NCI-H1048 (cell line): Measurements from ENCODE around the gene RTN4R.
"Not testable (repeated sequence)": the region's sequence is repeated elsewhere in the genome, so short reads cannot be mapped to it uniquely, and the experiment has no call there.

Experiments
- DNase-seq: peaks from one replicate; lab custom pipeline; 2025; lab: John Stamatoyannopoulos, UW

The RTN4R gene

DNA sequence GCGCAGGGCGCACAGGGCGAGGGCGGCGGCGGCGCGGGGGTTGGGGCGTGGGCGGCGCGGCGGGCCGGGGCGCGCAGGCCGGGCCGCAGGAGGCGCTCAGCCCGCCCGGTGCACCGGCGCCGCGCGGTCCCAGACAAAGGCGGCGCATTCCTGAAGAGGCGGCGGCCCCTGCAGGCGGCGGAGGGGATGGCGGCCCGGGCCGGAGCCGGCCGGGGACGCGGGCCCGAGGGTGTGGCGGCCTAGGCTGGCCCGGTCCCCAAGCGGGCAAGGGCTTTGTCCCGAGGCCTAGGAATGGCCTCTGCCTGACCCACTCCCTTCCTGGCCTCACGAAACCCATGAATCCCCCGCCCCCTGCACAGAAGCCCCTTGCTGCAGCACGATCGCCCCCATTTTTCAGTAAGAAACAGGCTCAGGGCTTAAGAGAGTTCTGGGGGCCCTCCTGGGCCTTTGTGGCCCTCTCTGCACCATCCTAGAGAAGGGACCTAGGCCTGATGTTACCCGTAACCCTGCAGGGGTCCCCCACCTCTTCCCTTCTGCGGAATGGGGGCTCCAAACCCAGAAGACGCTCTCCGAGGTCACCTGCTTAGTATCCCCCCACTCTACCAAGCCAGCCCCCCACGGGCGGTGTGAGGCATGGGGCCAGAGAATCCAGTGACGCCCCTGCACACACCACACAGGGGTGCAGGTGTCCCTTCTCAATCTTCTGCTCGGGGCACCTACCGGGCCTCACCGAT, at the start of gene RTN4R:
TSS of gene RTN4R (minus strand) at position 40 of the 734 bp plus-strand sequence. CDS start 226 bp downstream, outside the sequence.
- DNase-seq: peak; percentile 3

DNA sequence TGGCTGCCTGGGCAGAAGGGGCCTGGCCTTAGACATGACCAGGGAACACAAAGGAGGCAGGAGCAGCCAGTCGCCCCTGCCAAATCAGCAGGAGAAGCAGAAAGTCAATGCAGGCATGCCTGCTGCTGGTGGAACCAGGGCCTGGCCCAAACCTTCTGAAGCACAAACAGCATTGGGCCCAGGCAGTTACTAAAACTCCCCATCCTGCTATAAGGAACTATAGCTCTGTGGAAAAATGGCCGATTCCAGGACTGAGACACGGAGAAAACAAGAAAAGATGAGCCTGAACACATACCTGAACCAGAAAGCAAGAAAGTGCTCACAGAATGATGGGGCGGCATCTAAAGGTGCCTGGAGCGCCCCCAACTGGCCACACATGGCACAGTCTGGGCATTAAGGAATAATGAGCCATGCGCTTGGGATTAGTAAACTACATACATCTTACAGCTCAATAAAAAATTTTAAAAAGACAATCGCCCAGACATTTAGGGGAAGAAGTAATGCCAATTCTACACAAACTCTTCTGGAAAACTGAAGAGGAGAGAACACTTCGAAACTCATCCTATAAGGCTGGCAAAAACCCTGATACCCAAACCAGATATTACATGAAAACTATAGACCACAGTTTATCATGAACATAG, 49.4 kb upstream of the RTN4R start:
- DNase-seq: not testable (repeated sequence)

- DNase-seq: no peak
These were observed 48.8 kb upstream of the RTN4R start for GRCh38 chr22:20316844-20317401.

DNA sequence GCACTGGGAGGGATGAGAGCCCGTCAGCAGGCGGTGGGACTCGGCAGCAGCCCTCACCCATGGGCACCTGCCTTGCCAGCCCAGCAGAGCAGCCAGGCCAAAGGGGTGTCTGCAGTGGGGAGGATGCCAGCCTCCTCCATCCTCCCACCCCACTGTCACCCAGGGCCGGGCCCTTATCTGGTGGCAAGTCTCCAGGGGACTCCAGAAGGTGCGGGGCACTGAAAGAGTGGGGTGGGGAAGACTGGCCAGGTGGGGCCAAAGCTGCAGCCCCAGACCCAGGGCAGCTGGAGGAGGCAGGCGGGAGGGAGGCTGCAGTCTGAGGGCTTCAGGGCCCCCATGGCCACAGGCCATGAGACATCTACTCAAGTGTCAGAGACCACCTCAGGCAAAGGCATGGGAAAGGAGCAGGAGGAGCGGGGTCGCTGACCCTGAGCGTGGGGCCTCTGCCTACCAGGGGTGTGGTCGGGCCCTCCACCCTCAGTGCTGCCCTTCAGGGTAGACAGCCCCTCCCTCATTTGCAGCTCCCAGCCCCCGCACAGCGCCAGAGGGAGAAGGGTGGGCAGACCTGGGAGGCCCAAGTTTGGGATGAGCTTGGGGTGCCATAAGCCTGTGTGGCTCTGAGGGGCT, 48.2 kb upstream of the RTN4R start:
- no peak for DNase-seq

- no peak for DNase-seq
These were observed 47.5 kb upstream of the RTN4R start for GRCh38 chr22:20315337-20316216.

GRCh38 chr22:20314741-20315336, 46.7 kb upstream of the RTN4R start:
- DNase-seq: not testable (repeated sequence)

GRCh38 chr22:20314206-20314605, 46.1 kb upstream of the RTN4R start:
- not testable (repeated sequence) for DNase-seq

GRCh38 chr22:20313306-20314077, 45.4 kb upstream of the RTN4R start:
- not testable (repeated sequence) for DNase-seq

GRCh38 chr22:20312396-20313191, 44.5 kb upstream of the RTN4R start:
- DNase-seq: no peak

- not testable (repeated sequence) for DNase-seq
These were observed 43.3 kb upstream of the RTN4R start for GRCh38 chr22:20311249-20312062.

- DNase-seq: not testable (repeated sequence)
These were observed 42.7 kb upstream of the RTN4R start for GRCh38 chr22:20310773-20311172.

DNA sequence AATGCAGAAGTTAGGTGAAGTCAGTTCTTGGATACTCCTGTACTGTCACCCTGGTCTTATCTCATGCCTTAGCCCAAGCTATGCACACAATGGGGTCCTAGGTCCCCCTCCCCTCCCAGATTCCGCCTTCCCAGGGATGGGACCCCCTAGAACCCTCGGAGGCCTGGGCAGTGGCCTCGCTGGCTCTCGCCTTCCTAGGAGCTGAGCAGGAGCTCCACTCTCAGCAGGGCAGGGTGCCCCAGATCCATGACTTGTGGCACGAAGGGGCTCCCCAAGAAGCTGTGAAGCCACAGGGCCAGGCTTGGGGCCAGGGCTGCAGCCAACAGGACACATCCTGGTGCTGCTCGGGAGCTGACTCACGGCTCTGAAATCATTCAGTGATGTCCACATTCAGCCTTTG, 42.1 kb upstream of the RTN4R start:
- DNase-seq: not testable (repeated sequence)

DNA sequence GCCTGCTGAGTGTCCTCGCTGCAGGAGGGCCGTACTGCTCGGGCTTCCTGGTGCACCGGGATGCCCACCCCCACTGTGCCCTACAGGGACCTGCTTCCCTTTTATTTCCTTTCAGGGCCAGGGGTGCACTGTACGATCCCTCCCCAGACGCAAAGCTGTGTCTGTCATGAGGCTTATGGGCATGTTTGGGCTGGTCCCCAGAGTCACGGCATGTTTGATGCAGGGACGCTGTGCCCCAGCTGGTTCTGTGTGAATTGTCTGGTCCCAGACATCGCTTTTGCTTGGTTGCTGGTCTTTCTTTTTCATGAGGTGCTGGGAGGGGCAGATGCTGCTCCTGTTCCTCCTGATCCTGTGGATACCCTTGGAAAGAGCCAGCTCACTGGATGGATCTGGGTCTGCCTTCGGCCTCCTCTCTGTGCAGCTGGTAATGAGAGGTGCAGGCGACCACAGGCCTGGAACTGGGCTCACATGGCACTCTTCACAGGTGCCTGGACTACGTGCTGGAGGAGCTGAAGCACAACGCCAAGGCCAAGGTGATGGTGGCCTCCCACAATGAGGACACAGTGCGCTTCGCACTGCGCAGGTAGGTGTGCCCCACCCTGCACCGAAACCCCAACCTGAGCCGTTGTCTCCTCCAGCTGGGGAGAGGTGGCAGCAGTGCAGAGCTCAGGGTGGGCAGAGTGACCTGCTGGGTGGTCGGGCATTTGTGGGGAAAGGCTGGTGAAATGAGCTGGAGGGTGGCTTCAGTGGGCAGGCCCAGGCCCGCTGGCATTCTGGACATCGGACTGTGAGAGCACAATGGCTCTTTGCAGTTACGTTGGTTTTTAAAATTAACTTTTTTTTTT, 40.9 kb upstream of the RTN4R start:
- DNase-seq: not testable (repeated sequence)

GRCh38 chr22:20307448-20308447, 39.6 kb upstream of the RTN4R start:
- DNase-seq: not testable (repeated sequence)

DNA sequence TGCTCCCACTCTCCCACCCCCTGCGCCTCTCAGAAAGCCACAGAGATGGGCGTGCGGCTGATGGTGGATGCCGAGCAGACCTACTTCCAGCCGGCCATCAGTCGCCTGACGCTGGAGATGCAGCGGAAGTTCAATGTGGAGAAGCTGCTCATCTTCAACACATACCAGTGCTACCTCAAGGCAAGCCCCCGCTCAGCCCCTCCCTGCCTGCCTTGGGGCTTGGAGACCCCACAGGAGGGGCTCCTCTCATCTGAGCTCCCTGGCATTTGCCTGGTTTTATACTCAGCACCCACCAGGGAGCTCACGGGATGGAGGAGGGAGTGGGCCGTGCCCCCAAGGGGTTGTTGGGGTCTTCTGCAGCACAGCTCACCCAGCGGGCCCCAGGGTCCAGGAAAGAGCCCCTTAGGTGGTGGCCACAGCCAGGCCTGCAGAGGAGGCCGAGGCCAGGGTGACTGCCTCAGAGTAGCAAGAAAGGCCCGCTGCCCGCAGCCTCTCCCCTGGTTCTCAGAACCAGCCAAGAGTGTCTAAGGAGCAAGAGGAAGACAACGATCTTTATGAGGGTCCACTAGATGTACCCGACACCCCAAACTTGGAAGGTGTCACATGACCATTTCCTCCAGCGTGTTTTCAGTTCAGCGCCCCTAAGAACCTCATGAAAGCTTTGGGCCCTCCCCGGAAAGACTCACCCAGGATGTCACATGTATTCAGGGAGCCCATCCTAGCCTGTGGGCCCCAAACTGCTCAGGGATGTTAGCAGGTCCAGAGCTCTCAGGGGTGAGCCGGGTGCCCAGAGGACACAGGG, 38.7 kb upstream of the RTN4R start:
- not testable (repeated sequence) for DNase-seq
